GM23248 (cell line): ENCODE data around the gene SUPT4H1. TPM values are rescaled to one million over a fixed set of nuclear protein-coding genes. Genes with fewer than 3 reads are reported as not detected.

Source experiments
- DNase-seq: peaks from one replicate; pipeline ENCODE4 v3.0.0-alpha.2; 2015
- H2AFZ ChIP-seq: fragments of 200-600 bp; sonication (generic); 2 replicates; pipeline ENCODE4 v1.6.1; 2016; ENCODE audit warnings: antibody characterized with exemption
- H3F3A ChIP-seq: fragments of 200-600 bp; sonication (generic); 2 replicates; pipeline ENCODE4 v1.6.1; 2016; ENCODE audit warnings: mild to moderate bottlenecking, antibody characterized with exemption, mixed run types; ENCODE audit not compliant: insufficient read depth
- H3K27ac ChIP-seq: fragments of 200-600 bp; sonication (generic); 2 replicates; pipeline ENCODE4 v1.5.1; 2016; ENCODE audit warnings: mild to moderate bottlenecking
- H3K27me3 ChIP-seq: fragments of 200-600 bp; sonication (generic); replicated peaks from 2 replicates; pipeline ENCODE4 v1.6.1; 2016; ENCODE audit warnings: mild to moderate bottlenecking; ENCODE audit not compliant: insufficient read depth
- H3K36me3 ChIP-seq: fragments of 200-600 bp; sonication (generic); 2 replicates; pipeline ENCODE4 v1.6.1; 2016; ENCODE audit warnings: low read depth, mild to moderate bottlenecking
- H3K4me1 ChIP-seq: fragments of 200-600 bp; sonication (generic); 2 replicates; pipeline ENCODE4 v1.6.1; 2016; ENCODE audit warnings: mild to moderate bottlenecking; ENCODE audit not compliant: insufficient read depth
- H3K4me2 ChIP-seq: fragments of 200-600 bp; sonication (generic); one replicate; pipeline ENCODE4 v1.6.1; 2016; ENCODE audit warnings: mild to moderate bottlenecking; ENCODE audit not compliant: unreplicated experiment
- H3K4me3 ChIP-seq: fragments of 200-600 bp; sonication (generic); 2 replicates; pipeline ENCODE4 v1.5.1; 2016; ENCODE audit warnings: mild to moderate bottlenecking
- H3K79me2 ChIP-seq: fragments of 200-600 bp; sonication (generic); 2 replicates; pipeline ENCODE4 v1.6.1; 2016; ENCODE audit warnings: mild to moderate bottlenecking; ENCODE audit not compliant: insufficient read depth
- H3K9ac ChIP-seq: fragments of 200-600 bp; sonication (generic); 2 replicates; pipeline ENCODE4 v1.6.1; 2016; ENCODE audit warnings: mild to moderate bottlenecking
- H3K9me2 ChIP-seq: fragments of 200-600 bp; sonication (generic); 2 replicates; pipeline ENCODE4 v1.6.1; 2016; ENCODE audit warnings: mixed run types, mild to moderate bottlenecking, moderate library complexity; ENCODE audit not compliant: insufficient read depth
- H3K9me3 ChIP-seq: fragments of 200-600 bp; sonication (generic); one replicate; pipeline ENCODE4 v1.6.1; 2017; ENCODE audit warnings: low read depth
- H4K20me1 ChIP-seq: fragments of 200-600 bp; sonication (generic); 2 replicates; pipeline ENCODE4 v1.6.0; 2016; ENCODE audit not compliant: insufficient read depth
- EZH2 ChIP-seq: fragments of 200-600 bp; sonication (generic); IDR thresholded peaks from 2 replicates; pipeline ENCODE4 v1.6.1; 2018; ENCODE audit warnings: antibody characterized with exemption, mild to moderate bottlenecking; ENCODE audit not compliant: insufficient read depth, poor library complexity, severe bottlenecking
- EZH2phosphoT487 ChIP-seq: fragments of 200-600 bp; sonication (generic); IDR thresholded peaks from 2 replicates; pipeline ENCODE4 v1.6.1; 2018; ENCODE audit warnings: antibody characterized with exemption, moderate library complexity, mild to moderate bottlenecking, low read depth; ENCODE audit not compliant: insufficient read depth
- WGBS, 2 experiments: methylation state at CpG; one replicate each; pipeline ENCODE4 v1.1.6; 2015 to 2017; ENCODE audit warnings: low lambda C conversion rate in 2 of 2, low coverage in 1 of 2; ENCODE audit errors: missing lambda C conversion rate in 2 of 2; 5-methylcytosine and 5-hydroxymethylcytosine counted together
- in situ Hi-C: fragments of 300-500 bp; cut with MboI; formaldehyde crosslinking; loops from 2 replicates; pipeline ENCODE4 v1.15.0; 2020
- polyA plus RNA-seq: library from polyadenylated mRNA; unstranded; fragments of >200 nt; fragmentation: Nextera tagmentation; extraction: Ambion mirVana; gene quantifications from 2 replicates; pipeline ENCODE4 v1.2.1, GENCODE V29; 2016
- total RNA-seq: library from RNA; depleted of rRNA; stranded (reverse); fragments of >200 nt; shearing (Covaris generic); gene quantifications from 2 replicates; pipeline ENCODE4 v1.2.3, GENCODE V29; 2014

Gene SUPT4H1
- total and polyA plus RNA-seq, 2 experiments from 2014 or later, result 57.1 to 92.1 TPM

DNA sequence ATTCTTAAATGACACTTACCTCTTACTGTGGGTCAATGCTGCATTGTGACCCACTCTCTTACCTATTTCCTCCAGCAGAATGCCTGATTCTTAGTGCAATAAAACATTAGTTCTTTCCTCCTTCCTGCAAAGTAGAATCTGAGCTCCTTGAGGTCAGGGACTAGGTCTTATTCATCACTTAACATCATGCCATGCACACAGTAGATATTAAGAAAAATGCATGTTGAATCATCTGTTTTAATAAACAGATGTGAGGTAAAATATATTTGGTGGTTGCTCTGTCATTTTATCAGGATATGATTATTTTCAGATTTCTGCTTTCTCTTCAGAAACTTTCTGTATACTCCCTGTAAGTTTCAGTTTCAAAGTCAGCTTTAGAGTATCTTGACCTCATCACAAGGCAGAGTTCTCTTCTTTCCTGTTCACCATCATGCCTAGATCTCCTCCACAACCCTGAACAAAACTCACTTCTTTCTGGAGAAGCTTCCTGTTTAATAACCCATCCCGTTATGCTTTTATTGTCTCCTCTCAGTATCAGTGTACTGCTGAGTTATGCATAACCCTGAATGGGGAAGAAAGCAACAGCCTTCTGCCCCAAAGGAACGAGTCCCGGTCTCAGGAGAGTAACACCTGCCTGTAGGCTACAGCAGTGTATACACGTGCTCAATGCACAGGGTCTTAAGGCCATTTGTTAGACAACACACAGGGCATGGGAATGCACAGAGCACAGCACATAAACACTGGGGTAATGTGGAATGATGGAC is 30.3 kb upstream of the SUPT4H1 start:
- no peak for DNase-seq
- H3K9me3 ChIP-seq, result no peaks in the 10 kb centered on the region
- TF ChIP-seq EZH2phosphoT487 (no peak), EZH2 (no peak)
- WGBS, 2 experiments, result 30 to 33% methylated on average over 4 of the region's 4 CpGs
- no peaks in the 10 kb centered on the region for H3K4me1 ChIP-seq
- in situ Hi-C loops, result no loop called here
- no peak overlapping the region for H2AFZ ChIP-seq
- no peak overlapping the region for H3K4me2 ChIP-seq
- no peak overlapping the region for H3K27ac ChIP-seq
- peaks cover 11% of the 10 kb centered on the region for H3K27me3 ChIP-seq
- H4K20me1 ChIP-seq, result no peaks in the 10 kb centered on the region
- H3K4me3 ChIP-seq, result no peak overlapping the region
- H3K9ac ChIP-seq, result no peak overlapping the region
- no peaks in the 10 kb centered on the region for H3F3A ChIP-seq
- no peaks in the 10 kb centered on the region for H3K79me2 ChIP-seq
- no peaks in the 10 kb centered on the region for H3K9me2 ChIP-seq
- H3K36me3 ChIP-seq, result no peaks in the 10 kb centered on the region

DNA sequence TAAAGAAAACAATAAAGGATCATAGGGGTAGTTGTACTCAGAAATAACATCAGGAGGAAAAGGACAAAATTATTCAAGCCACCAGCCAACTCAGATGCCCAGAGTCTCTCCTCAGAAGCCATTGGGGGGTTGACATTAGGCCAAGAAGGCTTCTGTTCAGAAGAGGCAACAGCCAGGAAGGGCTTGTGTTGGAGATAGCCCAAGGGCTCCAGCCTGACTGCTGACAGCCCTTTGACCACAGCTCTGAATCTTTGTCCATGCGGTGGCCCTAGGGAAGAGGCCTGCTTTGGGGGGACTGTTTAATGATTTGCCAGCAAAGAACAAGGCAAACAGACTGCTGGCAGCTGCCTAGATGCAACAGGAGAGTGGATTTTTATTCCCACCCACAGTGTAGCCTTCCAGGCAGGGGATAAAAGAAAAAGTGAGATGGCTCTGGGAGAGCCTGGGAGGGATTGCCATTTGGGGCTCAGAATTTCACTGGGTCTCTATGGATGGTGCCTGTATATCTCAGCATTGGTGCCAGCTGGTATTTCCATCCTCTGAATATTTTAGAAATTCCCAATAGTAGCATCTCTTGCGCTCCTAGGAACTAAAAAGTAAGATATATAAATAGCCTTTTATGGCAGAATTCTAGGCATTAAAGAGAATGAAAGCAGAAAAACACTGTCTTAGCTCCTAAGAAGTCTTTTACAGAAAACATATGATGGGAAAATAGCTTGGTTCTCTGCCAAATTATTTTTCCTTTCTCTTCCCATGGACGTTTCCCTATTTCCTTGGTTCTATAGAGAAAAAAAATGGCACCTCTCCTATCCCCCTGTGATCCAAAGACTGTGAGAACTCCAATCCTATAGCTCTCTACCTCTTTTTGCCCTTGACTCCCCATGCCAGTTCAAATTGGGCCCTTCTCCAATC is 29.4 kb upstream of the SUPT4H1 start:
- in situ Hi-C loops, result no loop called here
- H3K4me3 ChIP-seq, result no peak overlapping the region
- peaks cover 11% of the 10 kb centered on the region for H3K27me3 ChIP-seq
- H3K9ac ChIP-seq, result no peak overlapping the region
- no peaks in the 10 kb centered on the region for H3K4me1 ChIP-seq
- H2AFZ ChIP-seq, result no peak overlapping the region
- no peaks in the 10 kb centered on the region for H3K79me2 ChIP-seq
- WGBS, 2 experiments, result 11 to 22% methylated on average over 3 of the region's 3 CpGs
- H3K4me2 ChIP-seq, result no peak overlapping the region
- no peaks in the 10 kb centered on the region for H3F3A ChIP-seq
- no peaks in the 10 kb centered on the region for H3K9me2 ChIP-seq
- no peak overlapping the region for H3K27ac ChIP-seq
- H4K20me1 ChIP-seq, result no peaks in the 10 kb centered on the region
- no peaks in the 10 kb centered on the region for H3K9me3 ChIP-seq
- no peak for DNase-seq
- TF ChIP-seq EZH2 (no peak), EZH2phosphoT487 (no peak)
- no peaks in the 10 kb centered on the region for H3K36me3 ChIP-seq

DNA sequence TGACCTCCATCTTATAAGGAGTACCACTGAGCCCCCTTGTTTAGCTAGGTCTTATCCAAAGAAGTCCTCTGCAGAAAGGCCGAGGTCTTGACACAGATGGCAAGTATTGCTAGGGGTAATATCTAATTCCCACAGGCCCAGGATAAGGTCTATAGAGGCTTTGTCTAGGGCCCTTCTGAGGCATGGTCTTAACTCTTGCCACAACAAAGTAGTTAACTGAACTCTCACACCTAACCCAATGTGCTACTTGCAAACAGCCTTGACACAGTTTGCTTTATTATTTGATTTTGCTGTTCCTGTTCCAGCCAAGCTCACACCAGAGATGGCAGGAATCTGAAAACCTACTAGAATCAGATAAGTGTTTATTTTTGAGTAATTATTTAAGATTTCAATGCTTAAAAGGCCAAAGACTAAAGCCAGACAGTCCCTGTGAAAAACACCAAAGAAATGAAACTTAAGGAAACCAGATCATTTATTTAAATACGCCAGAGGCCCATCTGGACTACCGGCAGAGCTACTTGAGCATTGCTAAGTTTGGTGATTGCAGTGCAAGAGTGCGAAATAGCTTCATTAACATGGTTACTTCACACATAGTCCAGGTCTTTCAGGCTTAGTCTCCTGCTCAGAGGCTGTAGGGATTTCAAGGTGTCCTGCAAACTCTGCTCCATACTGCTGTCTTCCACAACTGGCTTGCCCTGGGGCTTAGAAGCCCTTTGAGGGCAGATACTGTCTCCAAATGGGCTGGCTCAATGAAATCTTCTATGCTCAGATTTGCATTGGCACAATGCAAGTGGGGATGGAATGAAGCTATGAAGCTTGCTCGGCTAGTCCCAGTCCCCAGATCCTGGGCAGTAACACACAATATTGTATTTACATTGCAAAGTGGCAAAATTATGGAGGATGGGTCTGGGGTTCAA is 28.5 kb upstream of the SUPT4H1 start:
- H3K4me2 ChIP-seq, result no peak overlapping the region
- no peaks in the 10 kb centered on the region for H3K9me2 ChIP-seq
- no peak overlapping the region for H3K4me3 ChIP-seq
- H3K9ac ChIP-seq, result no peak overlapping the region
- no peak for DNase-seq
- in situ Hi-C loops, result no loop called here
- no peak overlapping the region for H3K27ac ChIP-seq
- H3K36me3 ChIP-seq, result no peaks in the 10 kb centered on the region
- no peaks in the 10 kb centered on the region for H3F3A ChIP-seq
- WGBS, 2 experiments, result 52 to 55% methylated on average over 5 of the region's 5 CpGs
- no peaks in the 10 kb centered on the region for H4K20me1 ChIP-seq
- H2AFZ ChIP-seq, result no peak overlapping the region
- no peaks in the 10 kb centered on the region for H3K4me1 ChIP-seq
- no peaks in the 10 kb centered on the region for H3K9me3 ChIP-seq
- TF ChIP-seq EZH2phosphoT487 (no peak), EZH2 (no peak)
- peaks cover 11% of the 10 kb centered on the region for H3K27me3 ChIP-seq
- H3K79me2 ChIP-seq, result no peaks in the 10 kb centered on the region

DNA sequence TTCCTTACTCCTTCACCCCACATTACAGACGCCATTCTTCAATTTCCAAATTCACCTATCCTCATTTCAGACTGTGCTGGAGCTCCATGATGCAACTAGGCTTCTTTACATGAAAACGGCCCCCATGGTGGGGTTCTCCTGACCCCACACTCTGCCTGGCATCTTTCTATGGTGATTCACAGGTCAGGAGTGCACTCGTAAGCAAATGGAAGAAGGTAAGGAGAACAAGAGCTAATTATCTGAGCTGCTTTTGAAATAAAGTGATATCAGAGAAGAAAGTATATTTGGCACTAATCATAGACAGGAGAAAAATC is 27.5 kb upstream of the SUPT4H1 start:
- Histone ChIP-seq H3F3A (no peaks in the 10 kb centered on the region), H3K9ac (no peak overlapping the region), H3K4me2 (no peak overlapping the region), H3K79me2 (no peaks in the 10 kb centered on the region), H3K9me3 (no peaks in the 10 kb centered on the region), H2AFZ (no peak overlapping the region), H3K9me2 (no peaks in the 10 kb centered on the region), H3K4me3 (no peak overlapping the region), H3K27me3 (peaks cover 1% of the 10 kb centered on the region; the same call in 1 of the 2 replicates), H3K4me1 (no peaks in the 10 kb centered on the region), H3K36me3 (no peaks in the 10 kb centered on the region), H3K27ac (no peak overlapping the region), H4K20me1 (no peaks in the 10 kb centered on the region)
- in situ Hi-C loops, result no loop called here
- no peak for DNase-seq
- WGBS, 2 experiments, result 29 to 31% methylated on average over 3 of the region's 3 CpGs
- TF ChIP-seq EZH2phosphoT487, result no peak
- TF ChIP-seq EZH2, result no peak
